ENCODE data around the gene SRPRB. TPM values are rescaled to one million over a fixed set of nuclear protein-coding genes. Genes with fewer than 3 reads are reported as not detected.

Gene SRPRB
- total and polyA plus RNA-seq, 2 experiments from 2014 or later: 25.6 to 36.0 TPM

DNA sequence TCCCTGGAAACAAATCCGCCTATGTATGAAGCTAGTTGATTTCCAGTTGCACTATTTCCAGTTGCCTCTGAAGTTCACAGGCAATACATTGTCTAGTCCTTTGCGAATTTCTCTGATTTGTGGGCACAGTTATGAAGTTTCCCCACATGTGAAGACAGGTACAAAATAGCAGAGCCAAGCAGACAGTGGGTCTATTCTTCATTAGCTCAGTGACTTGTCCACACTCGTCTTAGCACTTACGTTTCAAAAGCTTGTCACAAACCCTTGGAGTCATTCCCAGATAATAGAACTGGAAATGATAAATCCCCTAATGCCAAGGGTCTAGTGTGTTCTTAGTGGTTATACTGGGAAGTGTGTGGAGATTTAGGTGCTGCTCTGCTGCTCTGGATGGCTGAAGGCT is 14.5 kb downstream of the SRPRB start:
- DNase-seq (ENCODE audit: low spot score) (no peak), ATAC-seq (no peak)
- H3K4me3 Mint-ChIP-seq: no peak overlapping the region
- H3F3A ChIP-seq (replicated peaks; ENCODE audit: low read depth): peaks cover 8% of the 10 kb centered on the region
- peaks cover 63% of the 10 kb centered on the region for H3K36me3 Mint-ChIP-seq (ENCODE audit: low read depth)
- H3K36me3 ChIP-seq (ENCODE audit: insufficient read depth): peaks cover 31% of the 10 kb centered on the region; the same call in 1 of the 2 replicates
- H3K4me3 ChIP-seq: no peak overlapping the region
- no peaks in the 10 kb centered on the region for H3K4me1 ChIP-seq (ENCODE audit: insufficient read depth)
- H4K20me1 ChIP-seq (replicated peaks; ENCODE audit: insufficient read depth): no peaks in the 10 kb centered on the region; the same call in 1 of the 2 replicates
- H3K27me3 Mint-ChIP-seq (ENCODE audit: insufficient read depth, low read depth, poor library complexity): peaks cover 13% of the 10 kb centered on the region
- H3K4me1 Mint-ChIP-seq: peaks cover 20% of the 10 kb centered on the region
- H3K4me2 ChIP-seq: no peak overlapping the region
- H3K27me3 ChIP-seq (ENCODE audit: insufficient read depth): no peaks in the 10 kb centered on the region
- H3K9me2 ChIP-seq (ENCODE audit: insufficient read depth): peaks cover 4% of the 10 kb centered on the region; the same call in 1 of the 2 replicates
- TF ChIP-seq, protein P1, sequence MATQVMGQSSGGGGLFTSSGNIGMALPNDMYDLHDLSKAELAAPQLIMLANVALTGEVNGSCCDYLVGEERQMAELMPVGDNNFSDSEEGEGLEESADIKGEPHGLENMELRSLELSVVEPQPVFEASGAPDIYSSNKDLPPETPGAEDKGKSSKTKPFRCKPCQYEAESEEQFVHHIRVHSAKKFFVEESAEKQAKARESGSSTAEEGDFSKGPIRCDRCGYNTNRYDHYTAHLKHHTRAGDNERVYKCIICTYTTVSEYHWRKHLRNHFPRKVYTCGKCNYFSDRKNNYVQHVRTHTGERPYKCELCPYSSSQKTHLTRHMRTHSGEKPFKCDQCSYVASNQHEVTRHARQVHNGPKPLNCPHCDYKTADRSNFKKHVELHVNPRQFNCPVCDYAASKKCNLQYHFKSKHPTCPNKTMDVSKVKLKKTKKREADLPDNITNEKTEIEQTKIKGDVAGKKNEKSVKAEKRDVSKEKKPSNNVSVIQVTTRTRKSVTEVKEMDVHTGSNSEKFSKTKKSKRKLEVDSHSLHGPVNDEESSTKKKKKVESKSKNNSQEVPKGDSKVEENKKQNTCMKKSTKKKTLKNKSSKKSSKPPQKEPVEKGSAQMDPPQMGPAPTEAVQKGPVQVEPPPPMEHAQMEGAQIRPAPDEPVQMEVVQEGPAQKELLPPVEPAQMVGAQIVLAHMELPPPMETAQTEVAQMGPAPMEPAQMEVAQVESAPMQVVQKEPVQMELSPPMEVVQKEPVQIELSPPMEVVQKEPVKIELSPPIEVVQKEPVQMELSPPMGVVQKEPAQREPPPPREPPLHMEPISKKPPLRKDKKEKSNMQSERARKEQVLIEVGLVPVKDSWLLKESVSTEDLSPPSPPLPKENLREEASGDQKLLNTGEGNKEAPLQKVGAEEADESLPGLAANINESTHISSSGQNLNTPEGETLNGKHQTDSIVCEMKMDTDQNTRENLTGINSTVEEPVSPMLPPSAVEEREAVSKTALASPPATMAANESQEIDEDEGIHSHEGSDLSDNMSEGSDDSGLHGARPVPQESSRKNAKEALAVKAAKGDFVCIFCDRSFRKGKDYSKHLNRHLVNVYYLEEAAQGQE (IDR thresholded peaks at IDR 0.05; ENCODE audit: unreplicated experiment): no peak
- TF ChIP-seq ZNF114 (CRISPR knock-in tag; IDR thresholded peaks at IDR 0.05): no peak
- TF ChIP-seq NANOG (IDR thresholded peaks at IDR 0.05; ENCODE audit: borderline replicate concordance): no peak
- no peak for TF ChIP-seq EZH2 (IDR thresholded peaks at IDR 0.05; ENCODE audit: low read depth, unreplicated experiment)
- TF ChIP-seq STAT1 (IDR thresholded peaks at IDR 0.05; ENCODE audit: unreplicated experiment): no peak
- no peak for TF ChIP-seq CREB1 (CRISPR knock-in tag; IDR thresholded peaks at IDR 0.05; ENCODE audit: low read depth)
- TF ChIP-seq, protein P2, sequence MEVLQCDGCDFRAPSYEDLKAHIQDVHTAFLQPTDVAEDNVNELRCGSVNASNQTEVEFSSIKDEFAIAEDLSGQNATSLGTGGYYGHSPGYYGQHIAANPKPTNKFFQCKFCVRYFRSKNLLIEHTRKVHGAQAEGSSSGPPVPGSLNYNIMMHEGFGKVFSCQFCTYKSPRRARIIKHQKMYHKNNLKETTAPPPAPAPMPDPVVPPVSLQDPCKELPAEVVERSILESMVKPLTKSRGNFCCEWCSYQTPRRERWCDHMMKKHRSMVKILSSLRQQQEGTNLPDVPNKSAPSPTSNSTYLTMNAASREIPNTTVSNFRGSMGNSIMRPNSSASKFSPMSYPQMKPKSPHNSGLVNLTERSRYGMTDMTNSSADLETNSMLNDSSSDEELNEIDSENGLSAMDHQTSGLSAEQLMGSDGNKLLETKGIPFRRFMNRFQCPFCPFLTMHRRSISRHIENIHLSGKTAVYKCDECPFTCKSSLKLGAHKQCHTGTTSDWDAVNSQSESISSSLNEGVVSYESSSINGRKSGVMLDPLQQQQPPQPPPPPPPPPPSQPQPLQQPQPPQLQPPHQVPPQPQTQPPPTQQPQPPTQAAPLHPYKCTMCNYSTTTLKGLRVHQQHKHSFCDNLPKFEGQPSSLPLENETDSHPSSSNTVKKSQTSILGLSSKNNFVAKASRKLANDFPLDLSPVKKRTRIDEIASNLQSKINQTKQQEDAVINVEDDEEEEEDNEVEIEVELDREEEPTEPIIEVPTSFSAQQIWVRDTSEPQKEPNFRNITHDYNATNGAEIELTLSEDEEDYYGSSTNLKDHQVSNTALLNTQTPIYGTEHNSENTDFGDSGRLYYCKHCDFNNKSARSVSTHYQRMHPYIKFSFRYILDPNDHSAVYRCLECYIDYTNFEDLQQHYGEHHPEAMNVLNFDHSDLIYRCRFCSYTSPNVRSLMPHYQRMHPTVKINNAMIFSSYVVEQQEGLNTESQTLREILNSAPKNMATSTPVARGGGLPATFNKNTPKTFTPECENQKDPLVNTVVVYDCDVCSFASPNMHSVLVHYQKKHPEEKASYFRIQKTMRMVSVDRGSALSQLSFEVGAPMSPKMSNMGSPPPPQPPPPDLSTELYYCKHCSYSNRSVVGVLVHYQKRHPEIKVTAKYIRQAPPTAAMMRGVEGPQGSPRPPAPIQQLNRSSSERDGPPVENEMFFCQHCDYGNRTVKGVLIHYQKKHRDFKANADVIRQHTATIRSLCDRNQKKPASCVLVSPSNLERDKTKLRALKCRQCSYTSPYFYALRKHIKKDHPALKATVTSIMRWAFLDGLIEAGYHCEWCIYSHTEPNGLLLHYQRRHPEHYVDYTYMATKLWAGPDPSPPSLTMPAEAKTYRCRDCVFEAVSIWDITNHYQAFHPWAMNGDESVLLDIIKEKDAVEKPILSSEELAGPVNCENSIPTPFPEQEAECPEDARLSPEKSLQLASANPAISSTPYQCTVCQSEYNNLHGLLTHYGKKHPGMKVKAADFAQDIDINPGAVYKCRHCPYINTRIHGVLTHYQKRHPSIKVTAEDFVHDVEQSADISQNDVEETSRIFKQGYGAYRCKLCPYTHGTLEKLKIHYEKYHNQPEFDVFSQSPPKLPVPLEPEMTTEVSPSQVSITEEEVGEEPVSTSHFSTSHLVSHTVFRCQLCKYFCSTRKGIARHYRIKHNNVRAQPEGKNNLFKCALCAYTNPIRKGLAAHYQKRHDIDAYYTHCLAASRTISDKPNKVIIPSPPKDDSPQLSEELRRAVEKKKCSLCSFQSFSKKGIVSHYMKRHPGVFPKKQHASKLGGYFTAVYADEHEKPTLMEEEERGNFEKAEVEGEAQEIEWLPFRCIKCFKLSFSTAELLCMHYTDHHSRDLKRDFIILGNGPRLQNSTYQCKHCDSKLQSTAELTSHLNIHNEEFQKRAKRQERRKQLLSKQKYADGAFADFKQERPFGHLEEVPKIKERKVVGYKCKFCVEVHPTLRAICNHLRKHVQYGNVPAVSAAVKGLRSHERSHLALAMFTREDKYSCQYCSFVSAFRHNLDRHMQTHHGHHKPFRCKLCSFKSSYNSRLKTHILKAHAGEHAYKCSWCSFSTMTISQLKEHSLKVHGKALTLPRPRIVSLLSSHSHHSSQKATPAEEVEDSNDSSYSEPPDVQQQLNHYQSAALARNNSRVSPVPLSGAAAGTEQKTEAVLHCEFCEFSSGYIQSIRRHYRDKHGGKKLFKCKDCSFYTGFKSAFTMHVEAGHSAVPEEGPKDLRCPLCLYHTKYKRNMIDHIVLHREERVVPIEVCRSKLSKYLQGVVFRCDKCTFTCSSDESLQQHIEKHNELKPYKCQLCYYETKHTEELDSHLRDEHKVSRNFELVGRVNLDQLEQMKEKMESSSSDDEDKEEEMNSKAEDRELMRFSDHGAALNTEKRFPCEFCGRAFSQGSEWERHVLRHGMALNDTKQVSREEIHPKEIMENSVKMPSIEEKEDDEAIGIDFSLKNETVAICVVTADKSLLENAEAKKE (CRISPR knock-in tag; IDR thresholded peaks at IDR 0.05): no peak
- no peak for TF ChIP-seq EZH2phosphoT487 (IDR thresholded peaks at IDR 0.05; ENCODE audit: unreplicated experiment)
- TF ChIP-seq, protein P3, sequence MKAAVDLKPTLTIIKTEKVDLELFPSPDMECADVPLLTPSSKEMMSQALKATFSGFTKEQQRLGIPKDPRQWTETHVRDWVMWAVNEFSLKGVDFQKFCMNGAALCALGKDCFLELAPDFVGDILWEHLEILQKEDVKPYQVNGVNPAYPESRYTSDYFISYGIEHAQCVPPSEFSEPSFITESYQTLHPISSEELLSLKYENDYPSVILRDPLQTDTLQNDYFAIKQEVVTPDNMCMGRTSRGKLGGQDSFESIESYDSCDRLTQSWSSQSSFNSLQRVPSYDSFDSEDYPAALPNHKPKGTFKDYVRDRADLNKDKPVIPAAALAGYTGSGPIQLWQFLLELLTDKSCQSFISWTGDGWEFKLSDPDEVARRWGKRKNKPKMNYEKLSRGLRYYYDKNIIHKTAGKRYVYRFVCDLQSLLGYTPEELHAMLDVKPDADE (IDR thresholded peaks at IDR 0.05): no peak
- TF ChIP-seq POLR2AphosphoS5 (IDR thresholded peaks at IDR 0.05; ENCODE audit: low read depth): no peak
- no peak for TF ChIP-seq JUNB (IDR thresholded peaks at IDR 0.05; ENCODE audit: unreplicated experiment)
- TF ChIP-seq, protein P4, sequence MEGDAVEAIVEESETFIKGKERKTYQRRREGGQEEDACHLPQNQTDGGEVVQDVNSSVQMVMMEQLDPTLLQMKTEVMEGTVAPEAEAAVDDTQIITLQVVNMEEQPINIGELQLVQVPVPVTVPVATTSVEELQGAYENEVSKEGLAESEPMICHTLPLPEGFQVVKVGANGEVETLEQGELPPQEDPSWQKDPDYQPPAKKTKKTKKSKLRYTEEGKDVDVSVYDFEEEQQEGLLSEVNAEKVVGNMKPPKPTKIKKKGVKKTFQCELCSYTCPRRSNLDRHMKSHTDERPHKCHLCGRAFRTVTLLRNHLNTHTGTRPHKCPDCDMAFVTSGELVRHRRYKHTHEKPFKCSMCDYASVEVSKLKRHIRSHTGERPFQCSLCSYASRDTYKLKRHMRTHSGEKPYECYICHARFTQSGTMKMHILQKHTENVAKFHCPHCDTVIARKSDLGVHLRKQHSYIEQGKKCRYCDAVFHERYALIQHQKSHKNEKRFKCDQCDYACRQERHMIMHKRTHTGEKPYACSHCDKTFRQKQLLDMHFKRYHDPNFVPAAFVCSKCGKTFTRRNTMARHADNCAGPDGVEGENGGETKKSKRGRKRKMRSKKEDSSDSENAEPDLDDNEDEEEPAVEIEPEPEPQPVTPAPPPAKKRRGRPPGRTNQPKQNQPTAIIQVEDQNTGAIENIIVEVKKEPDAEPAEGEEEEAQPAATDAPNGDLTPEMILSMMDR (conservative IDR thresholded peaks at IDR 0.05; ENCODE audit: low read depth in 2 of 2): no peak
- no peak overlapping the region for H3K27ac Mint-ChIP-seq
- H2AFZ ChIP-seq: no peak overlapping the region
- no peaks in the 10 kb centered on the region for H3K9me3 Mint-ChIP-seq
- no peak overlapping the region for H3K27ac ChIP-seq (ENCODE audit: low read depth)
- H3K79me2 ChIP-seq (replicated peaks; ENCODE audit: insufficient read depth): no peaks in the 10 kb centered on the region
